ENCODE measurements around the gene KRTAP10-3.

Gene KRTAP10-3

GRCh38 chr21:44515359-44516165 is 43.0 kb downstream of the KRTAP10-3 start:
- DNase-seq (ENCODE audit: low spot score): no peak

- no peak for DNase-seq (ENCODE audit: low spot score)
These were observed 43.7 kb downstream of the KRTAP10-3 start for GRCh38 chr21:44514746-44515358.

- no peak for DNase-seq (ENCODE audit: low spot score)
These were observed 44.4 kb downstream of the KRTAP10-3 start for GRCh38 chr21:44514218-44514520.

GRCh38 chr21:44513389-44514217 is 45.0 kb downstream of the KRTAP10-3 start:
- DNase-seq (ENCODE audit: low spot score): no peak

- no peak for DNase-seq (ENCODE audit: low spot score)
These were observed 45.9 kb downstream of the KRTAP10-3 start for GRCh38 chr21:44512496-44513388.

GRCh38 chr21:44511938-44512275 is 46.7 kb downstream of the KRTAP10-3 start:
- no peak for DNase-seq (ENCODE audit: low spot score)

GRCh38 chr21:44511219-44511937 is 47.2 kb downstream of the KRTAP10-3 start:
- no peak for DNase-seq (ENCODE audit: low spot score)

- peak; percentile 87 for DNase-seq (ENCODE audit: low spot score)
These were observed 47.9 kb downstream of the KRTAP10-3 start for GRCh38 chr21:44510508-44511218.

- DNase-seq (ENCODE audit: low spot score): no peak
These were observed 48.5 kb downstream of the KRTAP10-3 start for GRCh38 chr21:44510109-44510507.

- no peak for DNase-seq (ENCODE audit: low spot score)
These were observed 49.1 kb downstream of the KRTAP10-3 start for GRCh38 chr21:44509539-44509938.

- no peak for DNase-seq (ENCODE audit: low spot score)
These were observed 49.7 kb downstream of the KRTAP10-3 start for GRCh38 chr21:44508711-44509445.

GRCh38 chr21:44508426-44508710 is 50.2 kb downstream of the KRTAP10-3 start:
- no peak for DNase-seq (ENCODE audit: low spot score)

All from HuH-7 (cell line).